HepG2 (cell line): Measurements from ENCODE around the gene PRRC2A. TPM values are rescaled to one million over a fixed set of nuclear protein-coding genes. Genes with fewer than 3 reads are reported as not detected.

Source experiments
- DR1 ChIP-seq: sonication (generic); formaldehyde crosslinking; IDR thresholded peaks from 2 replicates; pipeline ENCODE4 v1.8.0; 2021; ENCODE audit warnings: mild to moderate bottlenecking, missing genetic modification reagents, inconsistent platforms
- JARID2 ChIP-seq: sonication (generic); formaldehyde crosslinking; IDR thresholded peaks from 2 replicates; pipeline ENCODE4 v1.8.1; 2023; ENCODE audit warnings: missing genetic modification reagents, inconsistent platforms; ENCODE audit not compliant: insufficient replicate concordance
- KLF13 ChIP-seq: sonication (generic); formaldehyde crosslinking; IDR thresholded peaks from 2 replicates; pipeline ENCODE4 v1.4.0; 2020; ENCODE audit warnings: mild to moderate bottlenecking, missing genetic modification reagents
- KLF9 ChIP-seq: IDR thresholded peaks from 2 replicates; pipeline ENCODE4 v1.6.1; 2016; ENCODE audit warnings: low read depth
- MTA1 ChIP-seq: sonication (generic); formaldehyde crosslinking; IDR thresholded peaks from 2 replicates; pipeline ENCODE4 v1.4.0; 2020; ENCODE audit warnings: missing genetic modification reagents, mild to moderate bottlenecking, borderline replicate concordance
- NAIF1 ChIP-seq: sonication (generic); formaldehyde crosslinking; IDR thresholded peaks from 2 replicates; pipeline ENCODE4 v1.5.0; 2020; ENCODE audit warnings: mild to moderate bottlenecking, missing genetic modification reagents, borderline replicate concordance
- TGIF2 ChIP-seq: IDR thresholded peaks from 2 replicates; pipeline ENCODE4 v1.6.1; 2016; ENCODE audit warnings: control low read depth, missing compliant biosample characterization
- TRIM24 ChIP-seq: sonication (generic); formaldehyde crosslinking; IDR thresholded peaks from 2 replicates; pipeline ENCODE4 v1.8.0; 2022; ENCODE audit warnings: mild to moderate bottlenecking, missing genetic modification reagents
- ZBTB42 ChIP-seq: sonication (generic); formaldehyde crosslinking; IDR thresholded peaks from 2 replicates; pipeline ENCODE4 v1.5.0; 2020; ENCODE audit warnings: mild to moderate bottlenecking, missing genetic modification reagents
- ZNF205 ChIP-seq: IDR thresholded peaks from 2 replicates; pipeline ENCODE4 v1.6.1; 2018; ENCODE audit warnings: missing biosample characterization, missing genetic modification reagents
- ZNF556 ChIP-seq: sonication (generic); formaldehyde crosslinking; IDR thresholded peaks from 2 replicates; pipeline ENCODE4 v1.4.0; 2020; ENCODE audit warnings: mild to moderate bottlenecking, missing genetic modification reagents, borderline replicate concordance
- ZSCAN22 ChIP-seq: sonication (generic); formaldehyde crosslinking; IDR thresholded peaks from 2 replicates; pipeline ENCODE4 v1.4.0; 2020; ENCODE audit warnings: mild to moderate bottlenecking, missing genetic modification reagents
- polyA plus RNA-seq, 8 experiments: library from polyadenylated mRNA; depleted of rRNA in 3 of 8; stranded (reverse) in 7 of 8; unstranded in 1 of 8; fragments of >200 nt; fragmentation: Illumina TruSeq in 4 of 8; extraction: Trizol in 4 of 8; gene quantifications; 2 replicates each; pipeline versions ENCODE4 v1.2.1 to v1.2.3, GENCODE V29; 2011 to 2016; ENCODE audit warnings: low read depth in 4 of 8, missing spikeins in 1 of 8, mixed read lengths in 1 of 8; ENCODE audit not compliant: insufficient read depth in 1 of 8
- total RNA-seq, 5 experiments: library from RNA; depleted of rRNA; stranded (reverse); fragments of >200 nt; fragmentation: Illumina TruSeq; extraction: Trizol; gene quantifications; 2 replicates each; pipeline ENCODE4 v1.2.3, GENCODE V29; 2016; ENCODE audit warnings: low read depth in 1 of 5
- TF ChIP-seq, protein P1 (sequence below): sonication (generic); formaldehyde crosslinking; IDR thresholded peaks from 2 replicates; pipeline ENCODE4 v1.5.1; 2020; ENCODE audit warnings: missing genetic modification reagents, mild to moderate bottlenecking, borderline replicate concordance
- TF ChIP-seq, protein P2 (sequence below): sonication (generic); formaldehyde crosslinking; IDR thresholded peaks from 2 replicates; pipeline ENCODE4 v1.8.0; 2022; ENCODE audit warnings: mild to moderate bottlenecking, missing genetic modification reagents
- TF ChIP-seq, protein P3 (sequence below): sonication (generic); formaldehyde crosslinking; IDR thresholded peaks from 2 replicates; pipeline ENCODE4 v1.8.1; 2023; ENCODE audit warnings: mild to moderate bottlenecking, missing genetic modification reagents, borderline replicate concordance
- TF ChIP-seq, protein P4 (sequence below): sonication (generic); formaldehyde crosslinking; IDR thresholded peaks from 2 replicates; pipeline ENCODE4 v1.4.0; 2020; ENCODE audit warnings: missing genetic modification reagents, mild to moderate bottlenecking, borderline replicate concordance
- TF ChIP-seq, protein P5 (sequence below): sonication (generic); formaldehyde crosslinking; IDR thresholded peaks from 2 replicates; pipeline ENCODE4 v1.4.0; 2020; ENCODE audit warnings: missing genetic modification reagents
- TF ChIP-seq, protein P6 (sequence below): fragments of 450-650 bp; IDR thresholded peaks from 2 replicates; pipeline ENCODE4 v1.6.1; 2017; ENCODE audit warnings: mild to moderate bottlenecking

PRRC2A gene
- total and polyA plus RNA-seq, 2 of the 13 experiments (the other 11 are each of a cell fraction or from before 2014, with no cell fraction given) = 38.9 to 47.4 TPM

DNA sequence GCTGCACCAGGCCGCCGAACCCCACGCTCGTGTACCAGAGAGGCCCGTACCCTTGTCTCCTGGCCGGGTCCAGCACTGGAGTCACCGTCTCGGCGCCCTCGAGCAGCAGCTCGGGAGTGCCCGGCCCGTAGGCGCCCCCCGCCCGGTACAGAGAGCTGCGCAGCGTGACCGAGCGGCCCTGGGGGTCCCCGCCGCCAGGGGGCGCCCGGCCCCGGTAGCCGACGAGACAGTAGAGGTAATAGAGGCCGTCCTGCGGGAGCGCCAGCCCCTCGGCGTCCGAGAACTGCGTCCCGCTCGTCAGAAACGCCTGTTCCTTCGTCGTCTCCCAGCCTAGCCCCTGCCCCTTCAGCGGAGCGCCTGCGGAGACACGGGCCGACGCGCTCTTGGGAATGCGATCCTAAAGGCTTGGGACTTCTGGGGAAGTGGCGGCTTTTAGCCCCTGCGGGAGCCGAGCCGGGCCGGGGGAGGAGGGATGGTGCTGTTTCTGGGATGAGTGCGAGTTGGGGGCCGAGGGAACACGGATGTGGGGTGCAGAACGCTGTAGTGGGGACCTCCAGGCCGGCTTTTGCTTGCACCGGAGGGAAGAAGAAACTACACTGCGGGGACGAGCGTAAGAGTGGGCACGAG, 39.6 kb upstream of the PRRC2A start (continued):
- TF ChIP-seq, protein P1, sequence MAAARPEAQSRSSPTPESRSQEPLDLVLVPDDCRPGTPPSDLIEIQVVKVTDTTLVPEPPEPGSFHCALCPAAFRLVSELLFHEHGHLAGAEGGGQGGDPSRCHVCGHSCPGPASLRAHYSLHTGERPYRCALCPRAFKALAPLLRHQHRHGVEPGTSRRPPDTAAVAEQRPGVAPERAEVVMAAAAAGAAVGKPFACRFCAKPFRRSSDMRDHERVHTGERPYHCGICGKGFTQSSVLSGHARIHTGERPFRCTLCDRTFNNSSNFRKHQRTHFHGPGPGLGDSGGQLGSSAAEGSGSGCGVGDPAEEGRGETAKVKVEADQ (CRISPR knock-in tag) = no peak
- TF ChIP-seq, protein P2, sequence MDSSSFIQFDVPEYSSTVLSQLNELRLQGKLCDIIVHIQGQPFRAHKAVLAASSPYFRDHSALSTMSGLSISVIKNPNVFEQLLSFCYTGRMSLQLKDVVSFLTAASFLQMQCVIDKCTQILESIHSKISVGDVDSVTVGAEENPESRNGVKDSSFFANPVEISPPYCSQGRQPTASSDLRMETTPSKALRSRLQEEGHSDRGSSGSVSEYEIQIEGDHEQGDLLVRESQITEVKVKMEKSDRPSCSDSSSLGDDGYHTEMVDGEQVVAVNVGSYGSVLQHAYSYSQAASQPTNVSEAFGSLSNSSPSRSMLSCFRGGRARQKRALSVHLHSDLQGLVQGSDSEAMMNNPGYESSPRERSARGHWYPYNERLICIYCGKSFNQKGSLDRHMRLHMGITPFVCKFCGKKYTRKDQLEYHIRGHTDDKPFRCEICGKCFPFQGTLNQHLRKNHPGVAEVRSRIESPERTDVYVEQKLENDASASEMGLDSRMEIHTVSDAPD = no peak
- TF ChIP-seq TGIF2 (CRISPR knock-in tag) (no peak), KLF9 (CRISPR knock-in tag) (no peak), ZSCAN22 (CRISPR knock-in tag) (no peak), MTA1 (CRISPR knock-in tag) (no peak; the same call in 1 of the 2 replicates), ZNF556 (CRISPR knock-in tag) (peak; percentile 24; the same call in 1 of the 2 replicates), JARID2 (peak; percentile 90), DR1 (CRISPR knock-in tag) (no peak), NAIF1 (CRISPR knock-in tag) (0 out of 2 replicates have a peak, but pooled peaks have one; percentile 39), ZBTB42 (CRISPR knock-in tag) (peak; percentile 31; the same call in 1 of the 2 replicates), KLF13 (peak; percentile 91; the same call in 1 of the 2 replicates), TRIM24 (CRISPR knock-in tag) (no peak), ZNF205 (CRISPR knock-in tag) (peak; percentile 94; the same call in 1 of the 2 replicates)
- TF ChIP-seq, protein P3, sequence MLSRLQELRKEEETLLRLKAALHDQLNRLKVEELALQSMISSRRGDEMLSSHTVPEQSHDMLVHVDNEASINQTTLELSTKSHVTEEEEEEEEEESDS (CRISPR knock-in tag) = no peak
- TF ChIP-seq, protein P4, sequence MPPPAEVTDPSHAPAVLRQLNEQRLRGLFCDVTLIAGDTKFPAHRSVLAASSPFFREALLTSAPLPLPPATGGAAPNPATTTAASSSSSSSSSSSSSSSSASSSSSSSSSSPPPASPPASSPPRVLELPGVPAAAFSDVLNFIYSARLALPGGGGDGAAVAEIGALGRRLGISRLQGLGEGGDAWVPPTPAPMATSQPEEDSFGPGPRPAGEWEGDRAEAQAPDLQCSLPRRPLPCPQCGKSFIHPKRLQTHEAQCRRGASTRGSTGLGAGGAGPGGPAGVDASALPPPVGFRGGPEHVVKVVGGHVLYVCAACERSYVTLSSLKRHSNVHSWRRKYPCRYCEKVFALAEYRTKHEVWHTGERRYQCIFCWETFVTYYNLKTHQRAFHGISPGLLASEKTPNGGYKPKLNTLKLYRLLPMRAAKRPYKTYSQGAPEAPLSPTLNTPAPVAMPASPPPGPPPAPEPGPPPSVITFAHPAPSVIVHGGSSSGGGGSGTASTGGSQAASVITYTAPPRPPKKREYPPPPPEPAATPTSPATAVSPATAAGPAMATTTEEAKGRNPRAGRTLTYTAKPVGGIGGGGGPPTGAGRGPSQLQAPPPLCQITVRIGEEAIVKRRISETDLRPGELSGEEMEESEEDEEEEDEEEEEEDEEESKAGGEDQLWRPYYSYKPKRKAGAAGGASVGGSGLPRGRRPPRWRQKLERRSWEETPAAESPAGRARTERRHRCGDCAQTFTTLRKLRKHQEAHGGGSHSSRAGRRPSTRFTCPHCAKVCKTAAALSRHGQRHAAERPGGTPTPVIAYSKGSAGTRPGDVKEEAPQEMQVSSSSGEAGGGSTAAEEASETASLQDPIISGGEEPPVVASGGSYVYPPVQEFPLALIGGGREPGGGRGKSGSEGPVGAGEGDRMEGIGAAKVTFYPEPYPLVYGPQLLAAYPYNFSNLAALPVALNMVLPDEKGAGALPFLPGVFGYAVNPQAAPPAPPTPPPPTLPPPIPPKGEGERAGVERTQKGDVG (CRISPR knock-in tag) = no peak
- TF ChIP-seq, protein P5, sequence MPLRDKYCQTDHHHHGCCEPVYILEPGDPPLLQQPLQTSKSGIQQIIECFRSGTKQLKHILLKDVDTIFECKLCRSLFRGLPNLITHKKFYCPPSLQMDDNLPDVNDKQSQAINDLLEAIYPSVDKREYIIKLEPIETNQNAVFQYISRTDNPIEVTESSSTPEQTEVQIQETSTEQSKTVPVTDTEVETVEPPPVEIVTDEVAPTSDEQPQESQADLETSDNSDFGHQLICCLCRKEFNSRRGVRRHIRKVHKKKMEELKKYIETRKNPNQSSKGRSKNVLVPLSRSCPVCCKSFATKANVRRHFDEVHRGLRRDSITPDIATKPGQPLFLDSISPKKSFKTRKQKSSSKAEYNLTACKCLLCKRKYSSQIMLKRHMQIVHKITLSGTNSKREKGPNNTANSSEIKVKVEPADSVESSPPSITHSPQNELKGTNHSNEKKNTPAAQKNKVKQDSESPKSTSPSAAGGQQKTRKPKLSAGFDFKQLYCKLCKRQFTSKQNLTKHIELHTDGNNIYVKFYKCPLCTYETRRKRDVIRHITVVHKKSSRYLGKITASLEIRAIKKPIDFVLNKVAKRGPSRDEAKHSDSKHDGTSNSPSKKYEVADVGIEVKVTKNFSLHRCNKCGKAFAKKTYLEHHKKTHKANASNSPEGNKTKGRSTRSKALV (CRISPR knock-in tag) = peak; percentile 69; the same call in 1 of the 2 replicates
- TF ChIP-seq, protein P6, sequence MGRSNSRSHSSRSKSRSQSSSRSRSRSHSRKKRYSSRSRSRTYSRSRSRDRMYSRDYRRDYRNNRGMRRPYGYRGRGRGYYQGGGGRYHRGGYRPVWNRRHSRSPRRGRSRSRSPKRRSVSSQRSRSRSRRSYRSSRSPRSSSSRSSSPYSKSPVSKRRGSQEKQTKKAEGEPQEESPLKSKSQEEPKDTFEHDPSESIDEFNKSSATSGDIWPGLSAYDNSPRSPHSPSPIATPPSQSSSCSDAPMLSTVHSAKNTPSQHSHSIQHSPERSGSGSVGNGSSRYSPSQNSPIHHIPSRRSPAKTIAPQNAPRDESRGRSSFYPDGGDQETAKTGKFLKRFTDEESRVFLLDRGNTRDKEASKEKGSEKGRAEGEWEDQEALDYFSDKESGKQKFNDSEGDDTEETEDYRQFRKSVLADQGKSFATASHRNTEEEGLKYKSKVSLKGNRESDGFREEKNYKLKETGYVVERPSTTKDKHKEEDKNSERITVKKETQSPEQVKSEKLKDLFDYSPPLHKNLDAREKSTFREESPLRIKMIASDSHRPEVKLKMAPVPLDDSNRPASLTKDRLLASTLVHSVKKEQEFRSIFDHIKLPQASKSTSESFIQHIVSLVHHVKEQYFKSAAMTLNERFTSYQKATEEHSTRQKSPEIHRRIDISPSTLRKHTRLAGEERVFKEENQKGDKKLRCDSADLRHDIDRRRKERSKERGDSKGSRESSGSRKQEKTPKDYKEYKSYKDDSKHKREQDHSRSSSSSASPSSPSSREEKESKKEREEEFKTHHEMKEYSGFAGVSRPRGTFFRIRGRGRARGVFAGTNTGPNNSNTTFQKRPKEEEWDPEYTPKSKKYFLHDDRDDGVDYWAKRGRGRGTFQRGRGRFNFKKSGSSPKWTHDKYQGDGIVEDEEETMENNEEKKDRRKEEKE = no peak
